Right kidney (tissue), 9 donors: ENCODE data around the gene DNAJC28.
"Not testable (repeated sequence)": the region's sequence is repeated elsewhere in the genome, so short reads cannot be mapped to it uniquely, and the experiment has no call there.

Source experiments
- DNase-seq: peaks from one replicate; pipeline ENCODE4 v3.0.0-alpha.2; 2016
- long read RNA-seq, 8 donors: transcript quantifications; one replicate each; lab custom pipeline, GENCODE V29; 2026

DNAJC28 gene, protein sequence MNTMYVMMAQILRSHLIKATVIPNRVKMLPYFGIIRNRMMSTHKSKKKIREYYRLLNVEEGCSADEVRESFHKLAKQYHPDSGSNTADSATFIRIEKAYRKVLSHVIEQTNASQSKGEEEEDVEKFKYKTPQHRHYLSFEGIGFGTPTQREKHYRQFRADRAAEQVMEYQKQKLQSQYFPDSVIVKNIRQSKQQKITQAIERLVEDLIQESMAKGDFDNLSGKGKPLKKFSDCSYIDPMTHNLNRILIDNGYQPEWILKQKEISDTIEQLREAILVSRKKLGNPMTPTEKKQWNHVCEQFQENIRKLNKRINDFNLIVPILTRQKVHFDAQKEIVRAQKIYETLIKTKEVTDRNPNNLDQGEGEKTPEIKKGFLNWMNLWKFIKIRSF
- long read RNA-seq, donor 1, partial matches to known transcripts, result 0 of 3 reads
- long read RNA-seq, donor 1, other reads (novel, unspliced or antisense), result 0 of 3 reads
- long read RNA-seq, donor 2, partial matches to known transcripts, result 0 of 2 reads
- long read RNA-seq, donor 2, other reads (novel, unspliced or antisense), result 0 of 2 reads
- long read RNA-seq, donor 3, partial matches to known transcripts, result 0 of 1 reads
- long read RNA-seq, donor 3, other reads (novel, unspliced or antisense), result 0 of 1 reads
- long read RNA-seq, donor 4, transcript DNAJC28-202 (2 exons, 1,354 nt), result major isoform, 5 of 5 reads
- long read RNA-seq, donor 4, partial matches to known transcripts, result 0 of 5 reads
- long read RNA-seq, donor 4, other reads (novel, unspliced or antisense), result 0 of 5 reads
- long read RNA-seq, donor 5, partial matches to known transcripts, result 0 of 3 reads
- long read RNA-seq, donor 5, other reads (novel, unspliced or antisense), result 0 of 3 reads
- long read RNA-seq, donor 6, partial matches to known transcripts, result 0 of 3 reads
- long read RNA-seq, donor 6, other reads (novel, unspliced or antisense), result 0 of 3 reads
- long read RNA-seq, donor 7, partial matches to known transcripts, result 0 of 2 reads
- long read RNA-seq, donor 7, other reads (novel, unspliced or antisense), result 0 of 2 reads
- long read RNA-seq, donor 8, partial matches to known transcripts, result 0 of 3 reads
- long read RNA-seq, donor 8, other reads (novel, unspliced or antisense), result 0 of 3 reads

GRCh38 chr21:33491373-33492102, at the start of gene DNAJC28:
Gene DNAJC28, minus strand, starts transcription at chr21:33491716. Its CDS starts 2,323 bp downstream, at chr21:33489393.
- DNase-seq, result peak; percentile 99

GRCh38 chr21:33541105-33541711, 49.7 kb upstream of the DNAJC28 start:
- DNase-seq, result peak; percentile 35

GRCh38 chr21:33540711-33541104, 49.2 kb upstream of the DNAJC28 start:
- DNase-seq, result no peak

DNA sequence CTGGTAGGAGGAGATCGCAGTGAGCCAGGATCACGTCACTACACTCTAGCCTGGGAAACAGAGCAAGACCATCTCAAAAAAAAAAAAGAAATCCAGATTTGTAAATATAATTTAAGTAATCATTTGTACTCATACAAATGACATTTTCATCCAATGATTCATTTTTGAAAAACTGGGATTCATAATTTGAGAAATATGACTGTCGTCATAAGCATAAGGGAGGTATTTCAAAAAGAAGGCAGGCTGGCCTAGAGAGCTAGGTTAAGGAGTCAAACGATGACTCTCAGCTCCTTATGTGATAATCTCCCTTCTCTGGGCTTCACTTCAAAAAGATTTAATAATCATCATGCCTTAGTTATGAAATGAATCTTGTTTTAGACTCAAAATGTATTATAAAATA, 48.1 kb upstream of the DNAJC28 start:
- no peak for DNase-seq

GRCh38 chr21:33537212-33537611, 45.7 kb upstream of the DNAJC28 start:
- no peak for DNase-seq

DNA sequence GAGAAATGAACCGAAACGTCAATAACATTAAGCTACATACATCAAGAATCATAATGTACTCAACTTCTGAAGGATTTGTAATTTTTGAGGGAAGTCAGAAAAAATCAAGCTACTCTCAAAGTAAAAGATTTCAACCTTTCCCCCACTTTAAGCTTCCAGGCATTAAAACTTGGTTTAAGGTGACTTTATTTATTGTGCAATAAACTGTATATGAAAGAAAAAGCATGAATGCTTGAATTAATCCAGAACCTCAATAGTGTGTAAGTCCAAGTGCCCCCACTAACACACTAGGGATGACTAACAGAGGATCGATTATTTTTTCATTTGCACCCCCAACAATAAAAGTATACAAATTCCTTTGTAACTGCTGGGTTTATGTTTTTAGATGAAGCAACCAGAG, 39.5 kb upstream of the DNAJC28 start:
- DNase-seq, result no peak

DNA sequence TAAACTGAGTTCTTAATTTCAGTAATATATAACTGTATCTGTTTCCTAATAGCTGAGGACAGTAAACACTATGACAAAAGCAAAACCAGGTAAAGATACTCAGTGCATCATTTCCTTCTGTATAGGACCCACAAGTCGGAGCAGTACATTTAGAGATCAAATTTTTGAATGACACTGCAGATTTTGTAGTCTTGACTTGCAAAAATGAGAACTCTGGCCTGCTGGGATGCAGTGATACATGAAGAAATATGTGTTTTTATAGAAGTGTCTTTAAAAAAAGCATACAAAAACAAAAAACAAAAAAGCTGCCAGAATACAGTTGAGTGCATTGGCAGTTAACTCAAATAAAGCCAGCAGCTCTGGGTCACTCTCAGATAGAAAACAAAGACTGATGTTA, 31.4 kb upstream of the DNAJC28 start:
- no peak for DNase-seq

GRCh38 chr21:33522297-33522952, 30.9 kb upstream of the DNAJC28 start:
- DNase-seq, result no peak

DNA sequence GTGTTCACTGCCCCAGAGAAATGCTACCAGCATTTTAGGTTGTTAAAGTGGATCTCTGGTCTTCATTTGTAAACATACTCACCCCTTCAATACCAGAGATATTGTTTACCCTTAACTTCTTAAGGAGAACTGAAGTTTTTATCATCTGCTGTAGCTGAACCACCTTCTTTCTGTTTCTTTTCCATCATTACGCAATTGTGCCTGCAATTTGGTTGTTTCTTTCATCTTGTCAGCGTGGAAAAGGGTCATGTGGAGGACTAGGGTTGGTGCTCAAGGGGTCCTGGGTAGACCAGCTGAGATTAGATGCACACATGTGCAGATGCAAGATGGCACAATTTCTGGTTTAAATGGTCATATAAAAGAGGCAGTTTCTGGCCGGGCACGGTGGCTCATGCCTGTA, 27.4 kb upstream of the DNAJC28 start:
- no peak for DNase-seq

GRCh38 chr21:33514229-33514628, 22.7 kb upstream of the DNAJC28 start:
- DNase-seq, result no peak

DNA sequence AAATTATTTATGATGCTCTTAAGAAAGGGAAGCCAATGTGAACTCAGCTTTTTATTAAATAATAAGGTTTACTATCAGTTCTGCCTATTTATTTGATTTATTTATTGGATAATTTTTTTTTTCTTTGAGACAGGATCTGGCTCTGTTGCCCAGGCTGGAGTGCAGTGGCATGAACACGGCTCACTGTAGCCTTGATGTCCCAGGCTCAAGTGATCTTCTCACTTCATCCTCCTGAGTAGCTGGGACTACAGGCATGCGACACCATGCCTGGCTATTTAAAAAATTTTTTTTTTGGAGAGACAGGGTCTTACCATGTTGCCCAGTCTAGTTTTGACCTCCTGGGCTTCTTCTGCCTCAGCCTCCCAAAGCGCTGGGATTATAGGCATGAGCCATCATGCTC, 21.0 kb upstream of the DNAJC28 start:
- no peak for DNase-seq

DNA sequence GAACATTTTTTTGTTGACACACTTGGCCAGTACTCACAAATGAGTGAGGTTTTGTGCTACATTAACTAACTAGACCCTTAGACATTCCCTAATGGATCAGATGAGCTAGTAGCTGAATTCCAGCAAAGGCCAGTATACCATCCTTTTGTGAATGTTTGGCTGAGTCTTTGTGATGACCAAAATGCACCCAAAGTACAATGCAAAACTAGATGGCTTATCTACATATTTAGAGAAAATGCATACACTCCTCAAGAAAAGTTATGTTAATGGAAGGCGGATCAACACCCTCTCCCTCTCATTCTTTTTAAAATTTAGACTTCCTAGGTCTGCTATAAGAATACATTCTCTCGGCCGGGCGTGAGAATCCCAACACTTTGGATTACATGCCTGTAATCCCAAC, 20.1 kb upstream of the DNAJC28 start:
- no peak for DNase-seq

GRCh38 chr21:33510826-33511225, 19.3 kb upstream of the DNAJC28 start:
- no peak for DNase-seq

GRCh38 chr21:33507003-33507402, 15.5 kb upstream of the DNAJC28 start:
- DNase-seq, result not testable (repeated sequence)

DNA sequence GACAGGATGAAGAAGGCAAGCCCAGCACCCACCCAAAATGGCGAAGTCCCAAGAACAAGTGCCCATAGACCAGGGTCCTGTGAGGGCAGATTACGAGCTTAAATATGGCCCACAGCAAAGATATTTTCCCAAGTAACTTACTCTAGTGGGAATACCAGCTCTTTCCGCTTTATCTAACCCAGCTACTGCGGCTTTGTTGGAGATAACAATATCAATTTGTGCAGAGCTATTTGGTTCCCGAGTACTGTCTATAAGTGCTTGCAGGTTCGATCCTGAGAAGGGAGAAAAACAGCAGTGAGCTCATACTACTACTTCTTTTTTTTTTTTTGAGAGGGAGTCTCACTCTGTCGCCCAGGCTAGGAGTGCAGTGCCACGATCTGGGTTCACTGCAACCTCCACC, 14.3 kb upstream of the DNAJC28 start:
- no peak for DNase-seq

- no peak for DNase-seq
These were observed 4.8 kb upstream of the DNAJC28 start for GRCh38 chr21:33496345-33496744.

DNA sequence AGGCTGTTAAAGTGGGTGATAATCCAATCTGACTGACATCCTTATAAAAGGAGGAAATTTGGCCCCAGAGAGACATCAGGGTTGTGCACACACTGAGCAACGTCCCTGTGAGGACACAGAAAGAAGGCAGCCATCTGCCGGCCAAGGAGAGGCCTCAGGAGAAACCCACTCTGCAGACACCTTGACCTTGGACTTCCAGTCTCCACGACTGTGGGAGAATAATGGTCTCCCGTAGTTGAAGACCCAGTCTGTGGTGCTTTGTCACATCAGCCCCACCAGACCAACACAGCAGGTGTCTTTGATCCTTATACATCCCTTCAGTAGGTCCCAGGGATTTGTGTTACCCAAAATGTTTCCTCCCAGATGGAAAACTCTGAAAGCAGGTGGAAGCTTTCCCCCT, 4.2 kb upstream of the DNAJC28 start:
- no peak for DNase-seq

DNA sequence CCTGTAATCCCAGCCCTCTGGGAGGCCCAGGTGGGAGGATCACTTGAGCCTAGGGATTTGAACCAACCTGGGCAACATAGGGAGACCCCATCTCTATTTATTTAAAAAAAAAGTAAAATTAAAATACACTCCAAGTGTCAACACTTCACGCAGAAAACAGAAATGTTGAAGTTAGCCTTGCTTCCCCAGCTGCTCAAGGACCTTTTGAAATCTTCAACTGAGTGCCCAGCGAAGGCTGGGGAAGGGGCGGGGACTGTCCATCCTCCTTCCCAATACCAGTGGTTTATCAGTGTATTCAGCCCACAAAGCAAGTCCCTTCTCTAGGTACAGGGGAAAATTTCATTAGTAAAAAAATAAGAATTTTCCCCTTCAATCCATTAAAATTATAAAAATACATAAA, 2.2 kb upstream of the DNAJC28 start:
- DNase-seq, result no peak

- no peak for DNase-seq
These were observed 1.1 kb upstream of the DNAJC28 start for GRCh38 chr21:33492571-33492970.

DNA sequence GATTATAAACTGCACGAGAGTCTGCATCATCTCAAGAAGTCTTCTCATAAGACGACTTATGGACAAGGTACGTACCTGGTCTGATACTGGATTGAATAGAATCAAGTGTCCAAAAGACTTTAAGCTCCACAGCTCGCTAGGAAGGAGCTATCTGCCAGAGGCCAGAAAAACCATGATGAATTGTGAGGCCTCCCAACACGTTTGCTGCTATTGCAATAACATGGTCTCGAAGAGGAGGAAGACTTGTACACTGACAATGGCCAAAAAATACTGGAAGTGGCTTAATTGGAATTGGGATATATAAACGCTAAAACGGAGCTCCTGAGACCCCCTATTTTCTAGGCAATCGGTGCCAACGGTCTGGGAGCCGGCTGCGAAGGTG, 534 bp downstream of the DNAJC28 start:
- no peak for DNase-seq

- DNase-seq, result no peak
These were observed 2.6 kb downstream of the DNAJC28 start for GRCh38 chr21:33488936-33489335.
